H9 (cell line): ENCODE results near the gene RCN2. TPM values are rescaled to one million over a fixed set of nuclear protein-coding genes. Genes with fewer than 3 reads are reported as not detected.
"Not testable (repeated sequence)": the region's sequence is repeated elsewhere in the genome, so short reads cannot be mapped to it uniquely, and the experiment has no call there.

Source experiments
- DNase-seq: peaks from one replicate; pipeline ENCODE4 v3.0.0-alpha.2; 2017
- H2AFZ ChIP-seq: one replicate; pipeline ENCODE4 v1.6.1; 2013; ENCODE audit warnings: mild to moderate bottlenecking, low read length, control low read depth, moderate library complexity
- H2AK5ac ChIP-seq: 2 replicates; pipeline ENCODE4 v1.6.1; 2013; ENCODE audit warnings: low read length, control low read depth, mixed read lengths; ENCODE audit not compliant: insufficient read length
- H2BK120ac ChIP-seq: one replicate; pipeline ENCODE4 v1.6.1; 2013; ENCODE audit warnings: low read depth, mild to moderate bottlenecking, low read length, control low read depth, inconsistent platforms; ENCODE audit not compliant: poor library complexity, severe bottlenecking
- H2BK12ac ChIP-seq: 2 replicates; pipeline ENCODE4 v1.6.1; 2013; ENCODE audit warnings: low read length, control low read depth, mixed read lengths, low read depth; ENCODE audit not compliant: insufficient read length
- H2BK15ac ChIP-seq: 2 replicates; pipeline ENCODE4 v1.6.1; 2013; ENCODE audit warnings: low read depth, low read length, control low read depth
- H2BK20ac ChIP-seq: one replicate; pipeline ENCODE4 v1.6.1; 2013; ENCODE audit warnings: low read depth, mild to moderate bottlenecking, low read length, control low read depth, inconsistent platforms; ENCODE audit not compliant: poor library complexity, severe bottlenecking
- H2BK5ac ChIP-seq: 2 replicates; pipeline ENCODE4 v1.6.1; 2013; ENCODE audit warnings: low read length, control low read depth, mixed read lengths; ENCODE audit not compliant: insufficient read length
- H3K14ac ChIP-seq: 2 replicates; pipeline ENCODE4 v1.6.1; 2013; ENCODE audit warnings: low read length, control low read depth; ENCODE audit not compliant: insufficient read depth
- H3K18ac ChIP-seq: 2 replicates; pipeline ENCODE4 v1.6.1; 2013; ENCODE audit warnings: low read depth, mild to moderate bottlenecking, mixed read lengths, low read length, control low read depth; ENCODE audit not compliant: insufficient read length
- H3K23ac ChIP-seq: 2 replicates; pipeline ENCODE4 v1.6.1; 2013; ENCODE audit warnings: low read length, control low read depth, mixed read lengths, low read depth; ENCODE audit not compliant: insufficient read length
- H3K23me2 ChIP-seq: 2 replicates; pipeline ENCODE4 v1.6.1; 2013; ENCODE audit warnings: low read depth, mild to moderate bottlenecking, mixed read lengths, low read length, control low read depth; ENCODE audit not compliant: insufficient read length, poor library complexity, severe bottlenecking
- H3K27ac ChIP-seq: 2 replicates; pipeline ENCODE4 v1.5.1; 2013; ENCODE audit warnings: low read length, control low read depth, mixed read lengths, low read depth; ENCODE audit not compliant: insufficient read length
- H3K27me3 ChIP-seq: 2 replicates; pipeline ENCODE4 v1.6.1; 2013; ENCODE audit warnings: low read length, control low read depth, inconsistent platforms; ENCODE audit not compliant: insufficient read depth
- H3K4ac ChIP-seq: 2 replicates; pipeline ENCODE4 v1.6.1; 2013; ENCODE audit warnings: low read depth, mild to moderate bottlenecking, control low read depth, inconsistent platforms, low read length, moderate library complexity
- H3K4me1 ChIP-seq: 2 replicates; pipeline ENCODE4 v1.6.1; 2013; ENCODE audit warnings: low read length, control low read depth, inconsistent platforms; ENCODE audit not compliant: insufficient read depth
- H3K4me2 ChIP-seq: 2 replicates; pipeline ENCODE4 v1.6.1; 2013; ENCODE audit warnings: low read length, control low read depth, mixed read lengths; ENCODE audit not compliant: insufficient read length, insufficient read depth
- H3K56ac ChIP-seq: 2 replicates; pipeline ENCODE4 v1.6.1; 2013; ENCODE audit warnings: low read depth, mild to moderate bottlenecking, mixed read lengths, low read length, control low read depth; ENCODE audit not compliant: insufficient read length
- H3K79me1 ChIP-seq: 2 replicates; pipeline ENCODE4 v1.6.1; 2013; ENCODE audit warnings: low read depth, mild to moderate bottlenecking, moderate library complexity, low read length, control low read depth, inconsistent platforms; ENCODE audit not compliant: insufficient read depth, poor library complexity, severe bottlenecking
- H3K79me2 ChIP-seq: 2 replicates; pipeline ENCODE4 v1.6.1; 2013; ENCODE audit warnings: low read length, control low read depth, inconsistent platforms; ENCODE audit not compliant: insufficient read depth
- H3K9ac ChIP-seq: 2 replicates; pipeline ENCODE4 v1.6.1; 2013; ENCODE audit warnings: low read length, control low read depth, mixed read lengths; ENCODE audit not compliant: insufficient read length; ENCODE audit errors: extremely low read depth
- H3K9me3 ChIP-seq: one replicate; pipeline ENCODE4 v1.6.1; 2013; ENCODE audit warnings: low read depth, low read length, inconsistent platforms; ENCODE audit not compliant: control insufficient read depth
- H3T11ph ChIP-seq: one replicate; pipeline ENCODE4 v1.6.1; 2013; ENCODE audit warnings: mild to moderate bottlenecking, low read length, control low read depth, inconsistent platforms
- H4K20me1 ChIP-seq: one replicate; pipeline ENCODE4 v1.6.1; 2013; ENCODE audit not compliant: control insufficient read depth, insufficient read length, insufficient read depth
- H4K5ac ChIP-seq: 2 replicates; pipeline ENCODE4 v1.6.1; 2013; ENCODE audit warnings: low read depth, mild to moderate bottlenecking, mixed read lengths, low read length, control low read depth; ENCODE audit not compliant: insufficient read length
- H4K8ac ChIP-seq: replicated peaks from 2 replicates; pipeline ENCODE4 v1.6.1; 2013; ENCODE audit warnings: low read length, control low read depth, mixed read lengths, low read depth; ENCODE audit not compliant: insufficient read length
- H4K91ac ChIP-seq: 2 replicates; pipeline ENCODE4 v1.6.1; 2013; ENCODE audit warnings: low read depth, mild to moderate bottlenecking, moderate library complexity, mixed read lengths, low read length, control low read depth; ENCODE audit not compliant: insufficient read length
- H3K27ac Mint-ChIP-seq, 3 experiments: 2 replicates in 2 of 3; 3 replicates in 1 of 3; pipeline ENCODE4 v1.8.0; 2020 to 2021; ENCODE audit warnings: mixed read lengths in 3 of 3, mild to moderate bottlenecking in 1 of 3, moderate library complexity in 1 of 3
- H3K27me3 Mint-ChIP-seq: 2 replicates; pipeline ENCODE4 v1.8.0; 2021; ENCODE audit warnings: low read depth, mild to moderate bottlenecking, moderate library complexity, mixed read lengths
- H3K36me3 Mint-ChIP-seq, 3 experiments: 2 replicates in 2 of 3; 3 replicates in 1 of 3; pipeline ENCODE4 v1.8.0; 2020 to 2021; ENCODE audit warnings: low read depth in 3 of 3, mixed read lengths in 3 of 3; ENCODE audit not compliant: insufficient read depth in 1 of 3
- H3K4me1 Mint-ChIP-seq, 2 experiments: 2 replicates each; pipeline ENCODE4 v1.8.0; 2020; ENCODE audit warnings: mixed read lengths in 2 of 2
- H3K4me3 Mint-ChIP-seq, 2 experiments: 2 replicates in 1 of 2; 3 replicates in 1 of 2; pipeline ENCODE4 v1.8.0; 2020 to 2021; ENCODE audit warnings: mild to moderate bottlenecking in 2 of 2, mixed read lengths in 2 of 2, moderate library complexity in 1 of 2
- H3K9me3 Mint-ChIP-seq, 2 experiments: 2 replicates in 1 of 2; 3 replicates in 1 of 2; pipeline ENCODE4 v1.8.0; 2020; ENCODE audit warnings: mild to moderate bottlenecking in 2 of 2, mixed read lengths in 2 of 2, moderate library complexity in 1 of 2
- WGBS: extraction: QIAGEN DNeasy Blood & Tissue Kit; methylation state at CpG from one replicate; pipeline ENCODE4 v1.1.7; 2013; ENCODE audit warnings: missing lambda C conversion rate, low lambda C conversion rate, mixed read lengths; ENCODE audit not compliant: insufficient read length; ENCODE audit errors: extremely low coverage; 5-methylcytosine and 5-hydroxymethylcytosine counted together
- total RNA-seq: library from RNA; stranded (reverse); gene quantifications from 2 replicates; pipeline ENCODE4 v1.2.1, GENCODE V29; 2021

The RCN2 gene
- total RNA-seq, 1 experiment from 2014 or later, result 139 TPM

DNA sequence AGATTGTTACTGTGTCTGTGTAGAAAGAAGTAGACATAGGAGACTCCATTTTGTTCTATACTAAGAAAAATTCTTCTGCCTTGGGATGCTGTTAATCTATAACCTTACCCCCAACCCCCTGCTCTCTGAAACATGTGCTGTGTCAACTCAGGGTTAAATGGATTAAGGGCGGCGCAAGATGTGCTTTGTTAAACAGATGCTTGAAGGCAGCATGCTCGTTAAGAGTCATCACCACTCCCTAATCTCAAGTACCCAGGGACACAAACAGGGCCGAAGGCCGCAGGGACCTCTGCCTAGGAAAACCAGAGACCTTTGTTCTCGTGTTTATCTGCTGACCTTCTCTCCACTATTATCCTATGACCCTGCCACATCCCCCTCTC is 31.6 kb upstream of the RCN2 start:
- H3K23me2 ChIP-seq, H2BK20ac ChIP-seq, H4K91ac ChIP-seq, H3K9ac ChIP-seq, H2AFZ ChIP-seq, H2BK12ac ChIP-seq, H2BK15ac ChIP-seq, H3K18ac ChIP-seq, H3K4me1 ChIP-seq, H3K4me2 ChIP-seq, H2AK5ac ChIP-seq, H3K27me3 ChIP-seq, H3T11ph ChIP-seq, H2BK5ac ChIP-seq, H3K79me1 ChIP-seq, H2BK120ac ChIP-seq, H3K27ac Mint-ChIP-seq, H3K4ac ChIP-seq, DNase-seq, H3K23ac ChIP-seq, H4K20me1 ChIP-seq, H3K9me3 ChIP-seq, H3K4me3 Mint-ChIP-seq, H3K56ac ChIP-seq, H3K14ac ChIP-seq, H4K8ac ChIP-seq, H3K79me2 ChIP-seq, H3K27ac ChIP-seq, H4K5ac ChIP-seq: not testable (repeated sequence)
- peaks cover 15 to 31% (median 15%) of the 10 kb centered on the region in 3 experiments for H3K36me3 Mint-ChIP-seq
- H3K4me1 Mint-ChIP-seq, result peaks cover 9 to 16% of the 10 kb centered on the region in 2 experiments
- WGBS, result no CpG with 5 or more reads among the region's 6 CpGs
- H3K9me3 Mint-ChIP-seq, result peaks cover 15 to 20% of the 10 kb centered on the region in 2 experiments
- H3K27me3 Mint-ChIP-seq, result peaks cover 11% of the 10 kb centered on the region
